NOMO-1 treated with DMSO at 0.1 percent for 48 hours (cell line): ENCODE data around the gene OR4D9.
"Not testable (repeated sequence)": the region's sequence is repeated elsewhere in the genome, so short reads cannot be mapped to it uniquely, and the experiment has no call there.

ENCODE experiments used
- DNase-seq: peaks from one replicate; lab custom pipeline; 2025; ENCODE audit not compliant: unreplicated experiment; lab: John Stamatoyannopoulos, UW

OR4D9 gene

GRCh38 chr11:59510941-59511589, at the start of gene OR4D9:
Gene OR4D9, plus strand, starts transcription at chr11:59511539. Its CDS starts 3,374 bp downstream, at chr11:59514913.
- DNase-seq: peak; percentile 79

DNA sequence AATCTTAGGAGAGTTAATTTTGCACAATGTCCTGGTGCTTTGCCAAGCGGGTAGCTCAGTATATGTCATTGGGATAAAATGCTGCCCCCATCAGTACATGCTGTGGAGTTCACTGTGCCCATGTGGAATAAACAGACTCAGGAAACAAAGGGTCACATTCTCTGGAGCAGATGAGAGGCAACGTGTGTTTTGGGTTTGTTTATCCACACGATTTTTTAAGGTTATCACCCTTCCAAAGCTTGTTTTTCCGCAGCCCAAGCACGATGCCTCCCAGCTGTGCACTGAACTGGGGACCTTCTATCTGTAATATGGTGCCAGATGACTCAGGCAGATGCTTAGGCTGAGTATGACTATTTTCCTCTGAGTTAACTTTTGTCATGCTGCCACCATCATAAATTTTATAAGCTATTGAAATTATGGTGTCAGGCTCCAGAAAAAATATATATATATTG, 48.1 kb upstream of the OR4D9 start:
- no peak for DNase-seq

- DNase-seq: no peak
These were observed 38.3 kb upstream of the OR4D9 start, which contains the start of gene OR4D10 for GRCh38 chr11:59473015-59473414. Gene OR4D10, plus strand, starts transcription at chr11:59473315. Its CDS starts 4,115 bp downstream, at chr11:59477430.

DNA sequence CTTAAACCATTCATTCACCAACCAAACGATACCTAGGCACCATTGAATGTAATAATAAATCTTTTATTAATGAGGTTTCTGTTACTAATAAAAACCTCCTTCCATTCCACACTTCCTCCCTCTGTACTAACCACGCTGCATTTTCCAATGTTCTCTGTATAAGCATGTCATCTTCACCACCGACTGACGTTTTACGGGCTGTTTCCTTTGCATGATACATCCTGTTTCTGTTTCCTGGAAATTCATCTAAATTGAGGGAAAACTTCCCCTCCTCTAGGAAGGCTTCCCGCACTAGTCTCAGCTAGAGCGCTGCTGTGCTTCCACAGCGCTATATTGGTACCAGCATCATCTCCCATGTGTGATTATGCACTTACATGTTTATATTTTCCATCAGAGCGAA, 36.2 kb upstream of the OR4D9 start:
- no peak for DNase-seq

DNA sequence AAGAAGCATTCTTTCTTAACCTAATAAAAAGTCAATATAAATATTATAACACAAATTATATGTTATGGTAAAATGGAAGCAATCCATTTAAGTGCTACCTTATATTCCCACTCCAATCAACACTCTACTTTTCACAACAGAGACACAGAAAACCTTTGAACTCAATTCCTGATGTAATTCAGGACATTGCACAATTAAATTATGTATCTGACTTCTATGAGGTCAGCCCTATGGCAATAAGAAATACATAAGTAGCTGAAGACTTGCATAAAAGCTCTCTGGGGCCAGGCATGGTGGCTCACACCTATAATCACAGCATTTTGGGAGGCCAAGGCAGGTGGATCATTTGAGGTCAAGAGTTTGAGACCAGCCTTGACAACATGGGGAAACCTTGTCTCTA, 31.4 kb upstream of the OR4D9 start:
- DNase-seq: peak; percentile 11

GRCh38 chr11:59480359-59480758, 31.0 kb upstream of the OR4D9 start:
- DNase-seq: no peak

- DNase-seq: no peak
These were observed 9.4 kb upstream of the OR4D9 start for GRCh38 chr11:59501931-59502330.

- DNase-seq: no peak
These were observed 8.1 kb upstream of the OR4D9 start, which contains the start of gene OR4D11 for GRCh38 chr11:59503276-59503675. Gene OR4D11, plus strand, starts transcription at chr11:59503576. Its CDS starts 0 bp downstream, at chr11:59503576.

DNA sequence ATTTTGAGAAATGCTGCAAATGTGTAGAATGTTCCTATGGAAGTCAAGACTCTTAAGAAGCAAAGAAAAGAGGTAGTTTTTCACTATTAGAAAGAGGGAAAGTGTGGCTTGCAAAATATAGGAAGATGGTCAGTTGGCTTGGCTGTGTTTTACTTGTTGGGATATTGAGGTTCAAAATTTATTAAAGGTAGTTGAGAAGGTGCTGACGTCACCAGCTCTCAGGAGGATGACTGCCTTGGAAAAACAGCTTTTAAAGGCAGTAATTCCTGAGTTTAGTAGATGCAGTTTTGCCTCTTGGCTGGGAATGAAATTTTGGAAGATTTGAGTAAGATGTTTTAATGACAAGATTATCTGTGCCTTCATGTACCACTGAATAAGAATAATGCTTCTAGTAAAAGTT, 336 bp downstream of the OR4D9 start:
- no peak for DNase-seq

GRCh38 chr11:59520139-59520538, 8.8 kb downstream of the OR4D9 start:
- DNase-seq: not testable (repeated sequence)

DNA sequence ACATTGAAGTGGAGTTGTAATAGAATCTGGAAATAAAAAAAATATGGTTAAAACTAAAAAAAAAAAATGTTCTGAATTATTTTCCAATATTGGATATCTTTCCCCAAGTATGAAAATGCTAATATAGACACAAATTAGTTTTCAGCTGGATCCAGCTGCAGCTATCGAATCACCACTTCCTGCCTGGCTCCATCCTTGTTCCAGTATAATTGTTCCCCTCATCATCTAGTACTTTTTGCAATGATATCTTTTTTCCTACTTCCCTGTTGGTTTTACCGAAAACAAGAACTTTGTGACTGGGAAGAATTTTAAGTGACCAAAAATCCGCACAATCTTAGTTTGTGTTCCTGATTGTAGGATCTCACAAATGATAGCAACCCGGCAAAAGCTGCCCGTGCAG, 9.4 kb downstream of the OR4D9 start:
- no peak for DNase-seq

DNA sequence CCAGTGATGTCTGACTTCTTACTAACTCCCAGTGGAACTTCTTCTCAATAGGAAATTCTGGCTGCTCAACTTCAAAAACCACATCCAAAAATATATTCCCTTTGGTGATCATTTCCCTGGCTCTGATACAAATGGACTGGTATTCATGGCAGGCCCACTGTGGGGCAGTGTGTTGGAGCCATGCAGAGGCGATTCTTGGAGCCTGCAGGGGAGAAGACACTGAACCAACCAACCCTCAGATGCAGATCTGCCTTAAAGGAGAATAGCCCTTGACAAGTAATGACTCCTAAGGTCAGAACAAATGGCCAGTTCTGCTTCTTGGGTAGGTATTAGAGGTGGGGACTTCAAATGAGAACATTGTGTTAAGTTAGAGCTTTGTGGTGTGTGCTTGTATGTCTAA, 12.2 kb downstream of the OR4D9 start:
- no peak for DNase-seq

GRCh38 chr11:59528711-59529110, 17.4 kb downstream of the OR4D9 start:
- DNase-seq: no peak

- DNase-seq: no peak
These were observed 21.3 kb downstream of the OR4D9 start for GRCh38 chr11:59532620-59533019.

DNA sequence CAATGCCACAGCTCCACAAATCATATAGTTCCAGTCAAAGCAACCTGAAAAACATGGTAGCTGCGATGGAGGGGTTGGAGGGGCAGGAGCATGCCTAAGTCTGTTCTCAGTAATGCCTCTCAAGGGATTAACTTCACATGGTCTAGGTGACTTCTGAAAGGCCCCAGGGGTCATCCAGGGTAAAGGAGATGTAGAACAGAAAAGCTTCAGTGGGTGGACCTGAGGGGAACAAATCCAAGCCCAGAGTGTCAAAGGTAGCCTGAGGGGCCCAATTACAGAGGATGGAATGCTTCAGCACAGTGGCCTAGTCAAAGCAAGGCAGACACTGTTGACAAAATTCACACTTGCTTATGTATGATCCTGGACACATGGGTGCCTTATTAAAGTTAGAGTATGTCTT, 23.3 kb downstream of the OR4D9 start:
- DNase-seq: no peak

- DNase-seq: no peak
These were observed 30.9 kb downstream of the OR4D9 start for GRCh38 chr11:59542142-59542810.

DNA sequence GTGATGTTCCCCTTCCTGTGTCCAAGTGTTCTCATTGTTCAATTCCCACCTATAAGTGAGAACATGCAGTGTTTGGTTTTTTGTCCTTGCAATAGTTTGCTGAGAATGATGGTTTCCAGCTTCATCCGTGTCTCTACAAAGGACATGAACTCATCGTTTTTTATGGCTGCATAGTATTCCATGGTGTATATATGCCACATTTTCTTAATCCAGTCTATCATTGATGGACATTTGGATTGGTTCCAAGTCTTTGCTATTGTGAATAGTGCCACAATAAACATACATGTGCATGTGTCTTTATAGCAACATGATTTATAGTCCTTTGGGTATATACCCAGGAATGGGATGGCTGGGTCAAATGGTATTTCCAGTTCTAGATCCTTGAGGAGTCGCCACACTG, 32.4 kb downstream of the OR4D9 start:
- DNase-seq: not testable (repeated sequence)

GRCh38 chr11:59544869-59545178, 33.5 kb downstream of the OR4D9 start:
- no peak for DNase-seq

DNA sequence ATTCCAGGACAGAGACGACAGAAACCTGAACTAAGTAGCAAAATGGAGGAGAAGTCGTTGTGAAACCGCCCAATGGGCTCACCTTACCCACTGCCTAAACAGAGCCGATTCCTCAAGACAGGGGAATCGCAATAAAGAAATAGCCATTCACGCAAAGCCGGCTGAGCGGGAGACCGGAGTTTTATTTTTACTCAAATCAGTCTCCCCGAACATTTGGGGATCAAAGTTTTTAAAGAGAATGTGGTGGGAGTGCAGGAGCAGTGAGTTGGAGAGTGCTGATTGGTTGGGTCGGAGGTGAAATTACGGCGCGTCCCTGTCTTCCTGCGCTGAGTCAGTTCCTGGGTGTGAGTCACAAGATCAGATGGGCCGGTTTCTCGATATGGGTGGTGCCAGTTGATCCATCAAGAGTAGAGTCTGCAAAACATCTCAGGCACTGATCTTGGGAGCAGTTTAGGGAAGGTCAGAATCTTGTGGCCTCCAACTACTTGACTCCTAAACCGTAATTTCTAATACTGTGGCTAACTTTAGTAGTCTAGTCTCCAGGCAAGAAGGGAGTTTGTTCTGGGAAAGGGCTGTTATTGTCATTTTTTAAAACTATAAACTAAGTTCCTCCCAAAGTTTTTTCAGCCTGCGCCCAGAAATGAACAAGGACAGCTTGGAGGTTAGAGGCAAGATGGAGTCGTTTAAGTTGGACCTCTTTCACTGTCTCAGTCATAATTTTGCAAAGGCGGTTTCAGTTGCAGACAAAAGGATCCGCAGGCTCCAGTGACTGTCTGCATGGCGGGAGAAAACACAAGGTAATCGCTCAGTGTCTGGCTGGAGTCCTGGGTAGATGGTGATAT, 34.1 kb downstream of the OR4D9 start:
- no peak for DNase-seq

DNA sequence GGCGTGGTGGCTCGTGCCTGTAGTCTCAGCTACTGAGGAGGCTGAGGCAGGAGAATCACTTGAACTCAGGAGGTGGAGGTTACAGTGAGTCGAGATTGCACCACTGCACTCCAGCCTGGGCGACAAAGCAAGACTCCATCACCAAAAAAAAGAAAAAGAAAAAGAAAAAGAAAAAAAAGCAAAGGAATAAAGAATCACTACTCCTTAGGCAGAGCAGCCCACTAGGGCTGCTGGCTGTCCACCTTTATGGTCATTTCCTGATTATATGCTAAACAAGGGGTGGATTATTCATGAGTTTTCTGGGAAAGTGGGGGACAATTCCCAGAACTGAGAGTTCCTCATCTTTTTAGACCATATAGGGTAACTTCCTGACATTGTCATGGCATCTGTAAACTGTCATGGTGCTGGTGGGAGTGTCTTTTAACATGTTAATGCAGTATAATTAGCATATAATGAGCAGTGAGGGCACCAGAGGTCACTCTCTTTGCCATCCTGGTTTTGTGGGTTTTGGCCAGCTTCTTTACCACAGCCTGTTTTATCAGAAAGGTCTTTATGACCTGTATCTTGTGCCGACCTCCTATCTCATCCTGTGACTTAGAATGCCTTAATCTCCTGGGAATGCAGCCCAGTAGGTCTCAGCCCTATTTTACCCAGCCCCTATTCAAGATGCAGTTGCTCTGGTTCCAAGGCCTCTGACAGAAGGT, 36.4 kb downstream of the OR4D9 start:
- not testable (repeated sequence) for DNase-seq

DNA sequence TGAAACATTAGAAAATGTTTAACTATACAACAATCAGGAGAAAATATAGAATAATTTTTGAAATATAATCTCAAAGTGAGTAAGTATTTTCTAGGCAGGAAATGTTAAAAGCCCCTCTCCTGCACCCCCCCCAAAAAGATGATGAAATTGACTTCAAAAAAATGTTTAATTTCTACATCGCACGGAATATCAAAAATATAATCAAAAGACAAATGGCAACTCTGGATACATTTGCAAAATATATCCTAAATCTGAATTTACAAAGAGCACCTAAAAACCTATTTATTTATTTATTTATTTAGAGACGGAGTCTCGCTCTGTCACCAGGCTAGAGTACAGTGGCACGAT, 36.9 kb downstream of the OR4D9 start:
- DNase-seq: no peak
